HEK293T (cell line): ENCODE results near the gene PRSS57.

Source experiments
- CTCF ChIA-PET: fragments of 350-600 bp; formaldehyde crosslinking; extraction: SDS; loops from one replicate; lab custom pipeline; 2021; ENCODE audit warnings: antibody characterized with exemption, inconsistent platforms; lab: Yijun Ruan, JAX
- POLR2A ChIA-PET: fragments of 350-600 bp; formaldehyde crosslinking; extraction: SDS; loops from one replicate; lab custom pipeline; 2020; ENCODE audit warnings: antibody characterized with exemption, inconsistent platforms; lab: Yijun Ruan, JAX
- DNase-seq: peaks from one replicate; pipeline ENCODE4 v3.0.0; 2012; ENCODE audit warnings: mixed read lengths; ENCODE audit errors: extremely low spot score
- ARNT ChIP-seq: fragments of 450-650 bp; IDR thresholded peaks from 2 replicates; pipeline ENCODE4 v1.6.1; 2017; ENCODE audit warnings: mild to moderate bottlenecking
- BHLHE40 ChIP-seq: fragments of 450-650 bp; IDR thresholded peaks from 2 replicates; pipeline ENCODE4 v1.6.1; 2016; ENCODE audit warnings: mild to moderate bottlenecking, moderate library complexity, borderline replicate concordance
- CTBP1 ChIP-seq: fragments of 450-650 bp; IDR thresholded peaks from 2 replicates; pipeline ENCODE4 v1.6.1; 2016; ENCODE audit warnings: borderline replicate concordance
- ELF4 ChIP-seq: fragments of 450-650 bp; IDR thresholded peaks from 2 replicates; pipeline ENCODE4 v1.6.1; 2017; ENCODE audit warnings: antibody characterized with exemption
- FOXA1 ChIP-seq: fragments of 450-650 bp; IDR thresholded peaks from 2 replicates; pipeline ENCODE4 v1.6.1; 2016; ENCODE audit warnings: mild to moderate bottlenecking
- FOXK2 ChIP-seq: fragments of 450-650 bp; IDR thresholded peaks from 2 replicates; pipeline ENCODE4 v1.6.1; 2016; ENCODE audit warnings: mild to moderate bottlenecking
- FOXM1 ChIP-seq: fragments of 450-650 bp; IDR thresholded peaks from 2 replicates; pipeline ENCODE4 v1.6.1; 2017; ENCODE audit warnings: mild to moderate bottlenecking, borderline replicate concordance
- HDGF ChIP-seq: fragments of 450-650 bp; IDR thresholded peaks from 2 replicates; pipeline ENCODE4 v1.6.1; 2017; ENCODE audit warnings: antibody characterized with exemption, borderline replicate concordance
- L3MBTL2 ChIP-seq: fragments of 450-650 bp; conservative IDR thresholded peaks from 2 replicates; pipeline ENCODE4 v1.6.1; 2016; ENCODE audit warnings: mild to moderate bottlenecking
- LEF1 ChIP-seq: fragments of 450-650 bp; IDR thresholded peaks from 2 replicates; pipeline ENCODE4 v1.6.1; 2017; ENCODE audit warnings: mild to moderate bottlenecking, borderline replicate concordance
- NFRKB ChIP-seq: fragments of 450-650 bp; IDR thresholded peaks from 2 replicates; pipeline ENCODE4 v1.6.1; 2016; ENCODE audit warnings: mild to moderate bottlenecking, moderate library complexity
- PKNOX1 ChIP-seq: fragments of 450-650 bp; IDR thresholded peaks from 2 replicates; pipeline ENCODE4 v1.6.1; 2016
- SP1 ChIP-seq: fragments of 450-650 bp; IDR thresholded peaks from 2 replicates; pipeline ENCODE4 v1.6.1; 2017
- SUZ12 ChIP-seq: fragments of 450-650 bp; IDR thresholded peaks from 2 replicates; pipeline ENCODE4 v1.6.1; 2016; ENCODE audit warnings: mild to moderate bottlenecking
- TARDBP ChIP-seq: fragments of 450-650 bp; IDR thresholded peaks from 2 replicates; pipeline ENCODE4 v1.6.1; 2016
- ZNF384 ChIP-seq: fragments of 450-650 bp; IDR thresholded peaks from 2 replicates; pipeline ENCODE4 v1.6.1; 2016

Gene PRSS57

GRCh38 chr19:646779-647565 lies 48.3 kb downstream of the PRSS57 start:
- TF ChIP-seq SUZ12 (no peak), CTBP1 (no peak), FOXK2 (no peak), PKNOX1 (no peak), FOXA1 (no peak), TARDBP (no peak)
- DNase-seq: no peak
- CTCF ChIA-PET: no interaction called here
- POLR2A ChIA-PET: no interaction called here

- no peak for DNase-seq
- TF ChIP-seq ZNF384 (no peak), PKNOX1 (no peak), NFRKB (no peak), CTBP1 (no peak), TARDBP (no peak), FOXA1 (no peak), ELF4 (no peak), HDGF (no peak), FOXM1 (no peak), BHLHE40 (no peak), ARNT (no peak), LEF1 (no peak), SUZ12 (no peak), SP1 (no peak), L3MBTL2 (no peak), FOXK2 (no peak)
- ChIA-PET CTCF (no interaction called here), POLR2A (no interaction called here)
These were observed 49.1 kb downstream of the PRSS57 start for GRCh38 chr19:645912-646778.

- TF ChIP-seq FOXK2 (no peak), ELF4 (no peak), BHLHE40 (no peak), LEF1 (no peak), PKNOX1 (no peak), CTBP1 (no peak), TARDBP (no peak), NFRKB (no peak), FOXA1 (no peak), SUZ12 (no peak), SP1 (no peak)
- POLR2A ChIA-PET: interaction anchor here (1.2 kb wide), 1 partner anchor 10 kb away, joined by 3 read pairs; no protein-coding TSS in a partner anchor
- no peak for DNase-seq
- CTCF ChIA-PET: no interaction called here
These were observed 50.5 kb downstream of the PRSS57 start for GRCh38 chr19:644789-645188.

- POLR2A ChIA-PET: interaction anchor here (1.2 kb wide), 1 partner anchor 10 kb away, joined by 3 read pairs; no protein-coding TSS in a partner anchor
- CTCF ChIA-PET: no interaction called here
- no peak for DNase-seq
- TF ChIP-seq HDGF: no peak
- TF ChIP-seq PKNOX1: no peak
- no peak for TF ChIP-seq SUZ12
- no peak for TF ChIP-seq SP1
These were observed 50.9 kb downstream of the PRSS57 start for GRCh38 chr19:644363-644762.

- DNase-seq: no peak
- TF ChIP-seq FOXK2 (no peak), ELF4 (no peak), PKNOX1 (no peak), LEF1 (no peak), ZNF384 (no peak), NFRKB (no peak), BHLHE40 (no peak)
- POLR2A ChIA-PET: no interaction called here
- CTCF ChIA-PET: no interaction called here
These were observed 51.5 kb downstream of the PRSS57 start for GRCh38 chr19:643736-644135.
